IPS DF 6.9 (cell line): ENCODE data around the gene SLC4A11.
"Not testable (repeated sequence)": the region's sequence is repeated elsewhere in the genome, so short reads cannot be mapped to it uniquely, and the experiment has no call there.

Experiments used
- DNase-seq: peaks from one replicate; pipeline ENCODE4 v3.0.0-alpha.2; 2013; ENCODE audit warnings: low read depth, low spot score
- H3K27ac ChIP-seq: one replicate; pipeline ENCODE4 v1.5.1; 2013; ENCODE audit warnings: low read length, control low read depth
- H3K27me3 ChIP-seq: 2 replicates; pipeline ENCODE4 v1.6.1; 2013; ENCODE audit warnings: mild to moderate bottlenecking, low read length; ENCODE audit not compliant: control insufficient read depth, insufficient read depth
- H3K36me3 ChIP-seq: 2 replicates; pipeline ENCODE4 v1.6.1; 2013; ENCODE audit warnings: low read length; ENCODE audit not compliant: control insufficient read depth, insufficient read depth
- H3K4me1 ChIP-seq: 2 replicates; pipeline ENCODE4 v1.6.1; 2013; ENCODE audit warnings: low read length; ENCODE audit not compliant: control insufficient read depth, insufficient read depth
- H3K4me3 ChIP-seq: 2 replicates; pipeline ENCODE4 v1.5.1; 2013; ENCODE audit warnings: mild to moderate bottlenecking, low read length
- H3K9me3 ChIP-seq: 2 replicates; pipeline ENCODE4 v1.6.1; 2013; ENCODE audit warnings: low read length, inconsistent platforms; ENCODE audit not compliant: control insufficient read depth, insufficient read depth
- WGBS: extraction: QIAGEN DNeasy Blood & Tissue Kit; methylation state at CpG from one replicate; pipeline ENCODE4 v1.1.7; 2013; ENCODE audit warnings: mixed read lengths, missing lambda C conversion rate; ENCODE audit not compliant: insufficient read length, insufficient coverage; 5-methylcytosine and 5-hydroxymethylcytosine counted together

SLC4A11 gene

DNA sequence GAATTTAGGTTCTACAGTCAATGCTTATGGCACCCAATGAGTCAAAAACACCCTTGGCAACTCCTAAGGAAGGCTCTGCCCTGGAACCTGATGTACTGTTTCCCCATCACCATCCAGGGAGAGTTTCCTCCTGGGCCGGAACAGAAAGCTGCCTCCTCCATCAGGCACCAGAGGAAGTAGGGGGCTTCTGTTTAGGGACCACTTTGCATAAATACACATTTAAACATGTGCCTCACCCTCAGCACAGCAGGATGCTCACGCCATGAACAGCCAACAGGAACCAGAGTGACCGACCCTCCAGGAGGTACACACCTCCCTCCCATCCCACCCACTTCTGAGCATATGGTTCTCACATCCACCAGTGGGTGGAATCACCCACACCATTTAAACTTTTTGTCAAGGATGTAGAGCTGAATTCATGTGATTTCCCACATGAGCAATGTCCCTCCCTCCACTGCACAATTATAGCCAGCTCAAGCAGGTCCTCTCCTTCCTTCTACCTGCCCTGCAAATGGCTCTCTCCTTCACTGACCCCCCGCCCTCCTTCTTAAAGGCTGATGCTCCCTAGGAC, 49.3 kb downstream of the SLC4A11 start:
- no peak overlapping the region for H3K4me3 ChIP-seq
- no peak for DNase-seq
- no CpG with 5 or more reads among the region's 4 CpGs for WGBS
- H3K9me3 ChIP-seq, result no peaks in the 10 kb centered on the region
- no peaks in the 10 kb centered on the region for H3K4me1 ChIP-seq
- H3K27ac ChIP-seq, result no peak overlapping the region
- peaks cover 20% of the 10 kb centered on the region; the same call in 1 of the 2 replicates for H3K36me3 ChIP-seq
- no peaks in the 10 kb centered on the region for H3K27me3 ChIP-seq

DNA sequence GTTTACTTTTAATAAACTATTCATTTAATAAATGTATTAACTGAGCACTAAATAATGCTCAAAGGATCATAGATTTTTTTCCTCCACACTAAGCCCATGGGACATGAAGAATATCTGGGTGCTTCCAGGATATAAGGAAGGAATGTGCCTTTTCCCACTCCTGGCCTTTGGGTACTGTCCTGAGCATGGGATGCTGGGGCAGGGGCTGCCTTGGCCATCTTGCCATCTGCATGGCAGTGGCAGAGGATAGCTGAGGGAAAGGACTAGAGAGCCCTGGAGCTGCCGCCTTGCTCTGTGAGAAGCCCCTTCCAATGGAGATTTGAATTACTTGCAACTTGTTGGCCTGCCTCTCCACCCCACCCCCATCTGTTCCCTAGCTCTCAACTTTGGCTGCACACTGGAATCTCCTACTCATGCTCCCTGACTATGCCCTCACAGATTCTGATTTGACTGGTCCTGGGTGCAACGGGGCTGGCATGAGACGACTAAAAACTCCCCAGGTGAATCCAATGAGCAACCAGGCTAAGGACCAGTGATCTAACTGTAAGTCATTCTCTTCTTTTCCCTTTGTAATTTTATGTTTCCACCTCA, 50.1 kb downstream of the SLC4A11 start:
- Histone ChIP-seq H3K27me3 (no peaks in the 10 kb centered on the region), H3K36me3 (peaks cover 14% of the 10 kb centered on the region; the same call in 1 of the 2 replicates), H3K4me1 (no peaks in the 10 kb centered on the region), H3K27ac (no peak overlapping the region), H3K9me3 (no peaks in the 10 kb centered on the region), H3K4me3 (no peak overlapping the region)
- no CpG with 5 or more reads among the region's 3 CpGs for WGBS
- no peak for DNase-seq

DNA sequence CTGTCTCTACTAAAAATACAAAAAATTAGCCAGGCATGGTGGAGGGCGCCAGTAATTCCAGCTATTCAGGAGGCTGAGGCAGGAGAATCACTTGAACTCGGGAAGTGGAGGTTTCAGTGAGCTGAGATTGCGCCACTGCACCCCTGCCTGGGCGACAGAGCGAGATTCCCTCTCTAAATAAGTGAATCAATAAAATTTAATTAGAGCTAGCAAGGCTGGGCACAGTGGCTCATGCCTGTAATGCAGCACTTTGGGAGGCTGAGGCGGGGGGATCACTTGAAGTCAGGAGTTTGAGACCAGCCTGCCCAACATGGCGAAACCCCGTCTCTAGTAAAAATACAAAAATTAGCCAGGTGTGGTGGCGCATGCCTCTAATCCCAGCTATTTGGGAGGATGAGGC, 51.1 kb downstream of the SLC4A11 start:
- H3K27me3 ChIP-seq, H3K9me3 ChIP-seq, DNase-seq, H3K4me3 ChIP-seq, H3K4me1 ChIP-seq, H3K27ac ChIP-seq: not testable (repeated sequence)
- WGBS, result no CpG with 5 or more reads among the region's 9 CpGs
- peaks cover 11% of the 10 kb centered on the region; the same call in 1 of the 2 replicates for H3K36me3 ChIP-seq

DNA sequence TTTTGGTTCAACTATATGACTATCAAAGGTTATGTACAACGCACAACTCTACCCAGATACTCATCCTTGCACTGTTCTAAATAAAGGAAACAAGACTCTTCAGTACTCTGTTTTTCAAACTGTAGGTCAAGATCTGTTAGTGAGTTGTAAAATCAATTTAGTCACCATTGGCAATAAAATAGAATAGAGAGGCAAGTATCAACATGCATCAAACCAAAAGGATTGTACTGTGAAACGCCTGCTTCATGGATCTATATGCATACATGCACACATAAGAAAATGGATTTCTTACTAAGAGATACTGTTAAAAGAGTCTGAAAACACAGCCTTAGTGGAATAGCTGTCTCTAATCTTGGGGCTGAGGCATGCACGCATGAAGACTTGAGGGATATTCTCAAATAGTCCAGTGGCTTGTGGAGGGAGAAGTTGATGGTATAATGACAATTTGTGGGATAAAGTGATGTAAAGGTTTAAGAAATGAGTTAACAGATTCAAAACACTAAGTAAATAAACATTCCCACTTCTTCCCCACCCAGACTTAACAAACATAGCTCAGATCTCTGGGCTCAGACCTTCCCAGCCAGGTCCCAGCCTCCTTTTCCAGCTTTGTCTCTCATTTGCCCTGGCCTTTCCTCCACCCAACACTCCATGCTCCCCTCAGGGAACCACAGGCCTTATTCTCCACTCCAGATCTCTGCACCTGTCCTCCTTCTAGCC, 54.9 kb downstream of the SLC4A11 start:
- H3K27ac ChIP-seq, result no peak overlapping the region
- WGBS, result no CpG with 5 or more reads among the region's 3 CpGs
- no peaks in the 10 kb centered on the region for H3K9me3 ChIP-seq

DNA sequence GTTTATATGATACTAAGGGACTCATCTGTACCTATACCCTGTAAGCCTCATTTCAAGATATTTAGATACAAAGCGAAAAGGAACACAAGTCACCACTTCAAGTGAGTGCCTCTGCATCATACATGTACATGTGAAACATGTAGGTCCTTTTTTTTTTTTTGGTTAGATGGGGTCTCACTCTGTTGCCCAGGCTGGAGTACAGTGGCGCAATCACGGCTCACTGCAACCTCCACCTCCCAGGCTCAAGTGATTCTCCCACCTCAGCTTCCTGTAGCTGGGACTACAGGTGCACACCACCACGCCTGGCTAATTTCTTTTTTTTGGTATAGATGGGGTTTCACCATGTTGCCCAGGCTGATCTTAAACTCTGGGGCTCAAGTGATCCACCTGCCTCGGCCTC, 56.6 kb downstream of the SLC4A11 start:
- WGBS, result no CpG with 5 or more reads among the region's 5 CpGs
- not testable (repeated sequence) for H3K4me3 ChIP-seq, DNase-seq, H3K4me1 ChIP-seq, H3K27me3 ChIP-seq, H3K27ac ChIP-seq, H3K9me3 ChIP-seq, H3K36me3 ChIP-seq

More for the DNA sequence above, 54.9 kb downstream of the SLC4A11 start:
- H3K36me3 ChIP-seq, result no peaks in the 10 kb centered on the region
- no peaks in the 10 kb centered on the region for H3K4me1 ChIP-seq
- H3K4me3 ChIP-seq, result no peak overlapping the region
- DNase-seq, result no peak
- H3K27me3 ChIP-seq, result no peaks in the 10 kb centered on the region

DNA sequence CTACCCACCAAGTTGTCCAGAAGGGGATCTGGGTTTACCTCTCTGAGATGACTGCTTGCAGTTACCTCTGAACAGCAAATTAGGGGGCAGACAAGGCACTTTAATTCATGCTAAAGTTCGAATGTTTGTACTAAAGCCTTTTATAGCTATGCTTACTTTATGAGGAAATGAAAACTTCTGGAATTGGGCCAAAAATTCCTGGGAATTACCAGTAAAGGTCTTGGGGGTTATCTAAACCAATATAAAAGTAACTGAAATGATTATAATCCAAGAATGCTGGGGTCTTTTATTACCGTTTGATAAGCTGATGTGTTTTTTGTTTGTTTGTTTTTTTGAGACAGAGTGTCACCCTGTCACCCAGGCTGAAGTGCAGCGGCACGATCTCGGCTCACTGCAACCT, 57.7 kb downstream of the SLC4A11 start:
- Histone ChIP-seq H3K4me3 (no peak overlapping the region), H3K27me3 (no peaks in the 10 kb centered on the region), H3K9me3 (no peaks in the 10 kb centered on the region), H3K4me1 (no peaks in the 10 kb centered on the region), H3K36me3 (no peaks in the 10 kb centered on the region), H3K27ac (no peak overlapping the region)
- no peak for DNase-seq
- no CpG with 5 or more reads among the region's 5 CpGs for WGBS

DNA sequence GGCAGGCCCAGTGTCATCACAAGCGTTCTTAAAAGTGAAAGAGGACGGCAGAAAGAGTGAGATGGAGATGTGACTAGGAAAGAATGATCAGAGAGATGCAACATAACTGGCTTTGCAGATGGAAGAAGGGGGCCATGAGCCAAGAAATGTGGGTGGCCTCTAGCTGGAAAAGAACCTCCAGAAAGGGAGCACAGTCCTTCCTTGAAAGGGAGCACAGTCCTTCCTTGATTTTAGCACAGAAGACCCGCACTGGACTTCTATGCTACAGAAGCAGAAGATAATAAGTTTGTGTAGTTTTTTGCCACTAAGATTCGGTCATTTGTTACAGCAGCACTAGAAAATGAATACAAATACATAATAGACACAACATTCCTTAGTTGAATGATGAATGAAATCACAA, 58.7 kb downstream of the SLC4A11 start:
- no peak for DNase-seq
- Histone ChIP-seq H3K4me3 (no peak overlapping the region), H3K27me3 (no peaks in the 10 kb centered on the region), H3K9me3 (no peaks in the 10 kb centered on the region), H3K4me1 (no peaks in the 10 kb centered on the region), H3K27ac (no peak overlapping the region), H3K36me3 (no peaks in the 10 kb centered on the region)
- WGBS, result no CpG with 5 or more reads among the region's 4 CpGs

DNA sequence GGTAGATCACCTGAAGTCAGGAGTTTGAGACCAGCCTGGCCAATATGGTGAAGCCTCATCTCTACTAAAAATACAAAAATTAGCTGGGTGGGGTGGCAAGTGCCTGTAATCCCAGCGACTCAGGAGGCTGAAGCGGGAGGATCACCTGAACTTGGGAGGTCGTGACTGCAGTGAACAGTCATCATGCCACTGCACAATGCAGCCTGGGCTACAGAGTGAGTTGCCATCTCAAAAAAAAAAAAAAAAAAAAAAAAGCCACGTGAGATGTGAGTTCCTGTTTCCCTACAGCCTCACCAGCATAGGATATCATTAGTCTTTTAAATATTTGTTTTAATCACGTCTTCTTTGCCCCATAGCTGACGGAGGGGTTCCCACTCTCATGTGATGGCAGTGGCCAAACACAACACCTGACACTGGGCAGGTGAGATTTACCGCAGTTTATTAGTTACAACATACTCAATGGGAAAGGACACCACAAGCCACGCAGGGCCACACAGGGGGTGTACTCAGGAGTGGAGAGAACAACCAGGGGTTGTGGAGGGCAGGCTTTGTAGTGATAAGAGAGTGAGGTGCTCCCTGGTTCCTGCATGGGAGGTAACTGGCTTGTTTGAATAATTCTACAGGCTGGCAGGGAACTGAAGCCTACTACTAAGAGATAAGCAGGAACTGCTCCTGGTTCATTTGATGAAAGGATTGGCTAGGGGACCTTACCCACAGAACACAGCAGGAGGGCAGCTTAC, 61.1 kb downstream of the SLC4A11 start:
- WGBS, result no CpG with 5 or more reads among the region's 8 CpGs
- DNase-seq, result no peak
- Histone ChIP-seq H3K27me3 (no peaks in the 10 kb centered on the region), H3K4me3 (no peak overlapping the region), H3K9me3 (no peaks in the 10 kb centered on the region), H3K36me3 (no peaks in the 10 kb centered on the region), H3K27ac (no peak overlapping the region), H3K4me1 (no peaks in the 10 kb centered on the region)
